ENCODE data around the gene MPRIP. TPM values are rescaled to one million over a fixed set of nuclear protein-coding genes. Genes with fewer than 3 reads are reported as not detected.

The MPRIP gene
- total and polyA plus RNA-seq, 2 experiments from 2014 or later = 91.7 to 202 TPM

DNA sequence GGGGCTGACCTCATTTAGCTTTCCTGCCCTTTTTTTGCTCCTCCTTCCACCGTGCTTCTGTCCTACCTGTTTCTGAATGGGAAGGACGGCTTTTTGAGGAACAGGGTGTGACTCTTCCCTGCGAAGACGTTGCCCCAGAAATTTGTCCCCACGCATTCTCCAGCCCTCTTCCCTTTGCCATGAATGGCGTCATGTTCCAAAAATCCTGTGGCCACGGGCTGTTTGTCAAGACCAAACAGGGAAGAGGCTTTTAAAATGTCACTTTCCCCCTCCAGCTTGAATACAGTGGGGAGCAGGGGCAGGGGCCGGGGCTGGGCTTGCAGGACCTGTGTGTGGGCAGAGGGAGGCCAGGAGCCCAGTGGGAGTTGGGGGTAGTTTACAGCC, 13.9 kb downstream of the MPRIP start:
- Histone ChIP-seq H3K4me3 (no peak overlapping the region), H3K36me3 (replicated peaks; ENCODE audit: insufficient read depth, low read depth) (no peaks in the 10 kb centered on the region), H3K4me2 (no peak overlapping the region), H4K20me1 (ENCODE audit: insufficient read depth, poor library complexity, severe bottlenecking) (peaks cover 96% of the 10 kb centered on the region), H3K9me2 (replicated peaks; ENCODE audit: insufficient read depth) (no peaks in the 10 kb centered on the region), H2AFZ (no peak overlapping the region), H3K4me1 (ENCODE audit: insufficient read depth) (peaks cover 27% of the 10 kb centered on the region), H3K27me3 (no peaks in the 10 kb centered on the region), H3K27ac (no peak overlapping the region), H3K79me2 (peaks cover 100% of the 10 kb centered on the region), H3K9me3 (ENCODE audit: low read depth) (no peaks in the 10 kb centered on the region)
- TF ChIP-seq EZH2phosphoT487 (IDR thresholded peaks at IDR 0.05; ENCODE audit: low read depth, severe bottlenecking, unreplicated experiment) (no peak), EZH2 (IDR thresholded peaks at IDR 0.05; ENCODE audit: borderline replicate concordance) (no peak)
- TF ChIP-seq, protein P1, sequence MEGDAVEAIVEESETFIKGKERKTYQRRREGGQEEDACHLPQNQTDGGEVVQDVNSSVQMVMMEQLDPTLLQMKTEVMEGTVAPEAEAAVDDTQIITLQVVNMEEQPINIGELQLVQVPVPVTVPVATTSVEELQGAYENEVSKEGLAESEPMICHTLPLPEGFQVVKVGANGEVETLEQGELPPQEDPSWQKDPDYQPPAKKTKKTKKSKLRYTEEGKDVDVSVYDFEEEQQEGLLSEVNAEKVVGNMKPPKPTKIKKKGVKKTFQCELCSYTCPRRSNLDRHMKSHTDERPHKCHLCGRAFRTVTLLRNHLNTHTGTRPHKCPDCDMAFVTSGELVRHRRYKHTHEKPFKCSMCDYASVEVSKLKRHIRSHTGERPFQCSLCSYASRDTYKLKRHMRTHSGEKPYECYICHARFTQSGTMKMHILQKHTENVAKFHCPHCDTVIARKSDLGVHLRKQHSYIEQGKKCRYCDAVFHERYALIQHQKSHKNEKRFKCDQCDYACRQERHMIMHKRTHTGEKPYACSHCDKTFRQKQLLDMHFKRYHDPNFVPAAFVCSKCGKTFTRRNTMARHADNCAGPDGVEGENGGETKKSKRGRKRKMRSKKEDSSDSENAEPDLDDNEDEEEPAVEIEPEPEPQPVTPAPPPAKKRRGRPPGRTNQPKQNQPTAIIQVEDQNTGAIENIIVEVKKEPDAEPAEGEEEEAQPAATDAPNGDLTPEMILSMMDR (IDR thresholded peaks at IDR 0.05; ENCODE audit: poor library complexity) = no peak
- no peak for DNase-seq (ENCODE audit: low spot score)
- WGBS (ENCODE audit: low lambda C conversion rate, missing lambda C conversion rate) = 81% methylated on average over 8 of the region's 8 CpGs

DNA sequence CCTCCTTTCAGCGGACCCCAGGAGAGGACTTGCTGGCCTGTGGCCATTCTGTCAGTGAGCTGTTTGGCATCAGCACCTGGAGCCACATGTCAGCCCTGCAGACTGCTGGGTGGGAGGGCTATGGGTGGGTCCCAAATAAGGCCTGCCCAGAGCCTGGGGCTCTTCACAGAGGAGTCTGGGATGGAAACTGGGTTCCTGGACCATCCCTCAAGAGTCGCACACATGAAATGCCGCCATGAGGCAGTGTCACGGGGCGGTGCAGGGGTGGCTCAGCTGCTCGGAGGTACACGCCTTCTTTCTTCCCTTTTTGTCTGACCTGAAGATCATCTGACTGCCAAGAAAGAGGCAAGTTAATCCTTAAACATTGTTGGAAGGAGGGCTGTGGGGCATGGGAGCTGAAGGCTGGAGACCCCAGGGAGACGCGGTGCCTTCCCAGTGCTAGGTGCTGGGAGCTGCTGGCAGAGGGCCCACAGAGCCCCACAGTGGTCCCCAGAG, 14.8 kb downstream of the MPRIP start:
- no peaks in the 10 kb centered on the region for H3K27me3 ChIP-seq
- no peak overlapping the region for H3K4me2 ChIP-seq
- no peak overlapping the region for H3K4me3 ChIP-seq
- no peaks in the 10 kb centered on the region for H3K9me2 ChIP-seq (replicated peaks; ENCODE audit: insufficient read depth)
- WGBS (ENCODE audit: low lambda C conversion rate, missing lambda C conversion rate) = 97% methylated on average over 9 of the region's 9 CpGs
- DNase-seq (ENCODE audit: low spot score) = no peak
- H3K9me3 ChIP-seq (ENCODE audit: low read depth) = no peaks in the 10 kb centered on the region
- H3K36me3 ChIP-seq (replicated peaks; ENCODE audit: insufficient read depth, low read depth) = no peaks in the 10 kb centered on the region
- H3K4me1 ChIP-seq (ENCODE audit: insufficient read depth) = peaks cover 18% of the 10 kb centered on the region
- peaks cover 100% of the 10 kb centered on the region for H3K79me2 ChIP-seq
- H3K27ac ChIP-seq = no peak overlapping the region
- H2AFZ ChIP-seq = no peak overlapping the region
- peaks cover 96% of the 10 kb centered on the region for H4K20me1 ChIP-seq (ENCODE audit: insufficient read depth, poor library complexity, severe bottlenecking)
- TF ChIP-seq EZH2 (IDR thresholded peaks at IDR 0.05; ENCODE audit: borderline replicate concordance) (no peak), EZH2phosphoT487 (IDR thresholded peaks at IDR 0.05; ENCODE audit: low read depth, severe bottlenecking, unreplicated experiment) (no peak)
- TF ChIP-seq, protein P1 (IDR thresholded peaks at IDR 0.05; ENCODE audit: poor library complexity) = no peak

DNA sequence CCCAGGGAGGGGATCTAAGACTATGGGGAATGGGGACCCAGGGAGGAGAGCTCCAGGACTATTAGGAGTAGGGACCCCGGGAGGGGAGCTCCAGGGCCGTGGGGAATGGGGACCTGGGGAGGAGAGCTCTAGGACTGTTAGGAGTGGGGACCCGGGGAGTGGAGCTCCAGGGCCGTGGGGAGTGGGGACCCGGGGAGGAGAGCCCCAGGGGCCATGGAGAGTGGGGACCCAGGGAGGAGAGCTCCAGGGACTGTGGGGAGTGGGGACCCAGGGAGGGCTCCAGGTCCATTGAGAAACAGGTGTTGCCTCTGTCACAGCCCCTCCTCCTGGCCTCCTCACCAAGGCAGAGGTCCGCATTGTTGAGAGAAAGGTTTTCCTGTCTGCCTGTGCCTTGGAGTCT, 16.0 kb downstream of the MPRIP start:
- Histone ChIP-seq H3K4me2 (no peak overlapping the region), H3K36me3 (replicated peaks; ENCODE audit: insufficient read depth, low read depth) (no peaks in the 10 kb centered on the region), H3K9me3 (ENCODE audit: low read depth) (no peaks in the 10 kb centered on the region), H3K4me3 (no peak overlapping the region), H3K27me3 (no peaks in the 10 kb centered on the region), H3K27ac (no peak overlapping the region), H3K4me1 (ENCODE audit: insufficient read depth) (peaks cover 6% of the 10 kb centered on the region), H3K9me2 (replicated peaks; ENCODE audit: insufficient read depth) (no peaks in the 10 kb centered on the region), H4K20me1 (ENCODE audit: insufficient read depth, poor library complexity, severe bottlenecking) (peaks cover 96% of the 10 kb centered on the region), H3K79me2 (peaks cover 100% of the 10 kb centered on the region), H2AFZ (no peak overlapping the region)
- no peak for TF ChIP-seq EZH2 (IDR thresholded peaks at IDR 0.05; ENCODE audit: borderline replicate concordance)
- TF ChIP-seq EZH2phosphoT487 (IDR thresholded peaks at IDR 0.05; ENCODE audit: low read depth, severe bottlenecking, unreplicated experiment) = no peak
- no peak for DNase-seq (ENCODE audit: low spot score)
- 75% methylated on average over 1 of the region's 6 CpGs for WGBS (ENCODE audit: low lambda C conversion rate, missing lambda C conversion rate)

DNA sequence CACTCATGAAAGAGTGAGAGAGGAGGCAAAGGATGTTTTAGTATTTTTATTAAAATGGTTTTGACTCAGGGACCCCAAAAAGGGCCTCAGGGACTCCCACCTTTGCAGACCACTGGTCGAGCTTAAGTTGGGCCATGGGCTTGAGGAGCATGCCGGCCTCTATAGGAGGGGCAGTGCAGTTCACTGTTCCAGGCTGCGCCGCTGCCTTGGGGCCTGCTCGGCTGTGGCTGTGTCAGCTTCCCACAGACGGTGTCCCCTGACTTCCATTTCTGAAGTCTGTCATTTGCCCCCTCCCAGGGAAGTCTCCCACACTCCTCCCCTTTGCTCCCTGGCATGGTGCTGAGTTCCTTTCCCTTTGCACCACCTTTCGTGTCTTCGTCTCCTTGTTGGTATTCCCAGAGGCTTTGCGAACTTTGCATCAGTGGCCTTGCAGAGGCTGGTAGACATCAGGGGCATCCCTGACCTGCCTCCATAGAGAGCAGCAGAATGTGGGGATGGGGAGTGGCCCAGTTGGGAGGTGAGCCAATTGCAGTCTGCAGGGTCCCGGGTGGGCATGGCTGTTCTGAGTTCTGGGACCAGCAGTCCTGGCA, 17.1 kb downstream of the MPRIP start:
- Histone ChIP-seq H4K20me1 (ENCODE audit: insufficient read depth, poor library complexity, severe bottlenecking) (peaks cover 94% of the 10 kb centered on the region), H3K79me2 (peaks cover 100% of the 10 kb centered on the region), H3K27ac (no peak overlapping the region), H2AFZ (no peak overlapping the region), H3K27me3 (no peaks in the 10 kb centered on the region), H3K4me2 (no peak overlapping the region), H3K4me1 (ENCODE audit: insufficient read depth) (no peaks in the 10 kb centered on the region), H3K4me3 (no peak overlapping the region), H3K9me2 (replicated peaks; ENCODE audit: insufficient read depth) (no peaks in the 10 kb centered on the region), H3K9me3 (ENCODE audit: low read depth) (no peaks in the 10 kb centered on the region), H3K36me3 (replicated peaks; ENCODE audit: insufficient read depth, low read depth) (no peaks in the 10 kb centered on the region)
- no peak for DNase-seq (ENCODE audit: low spot score)
- 85% methylated on average over 10 of the region's 10 CpGs for WGBS (ENCODE audit: low lambda C conversion rate, missing lambda C conversion rate)
- no peak for TF ChIP-seq EZH2 (IDR thresholded peaks at IDR 0.05; ENCODE audit: borderline replicate concordance)
- TF ChIP-seq EZH2phosphoT487 (IDR thresholded peaks at IDR 0.05; ENCODE audit: low read depth, severe bottlenecking, unreplicated experiment) = no peak
- TF ChIP-seq, protein P1 (IDR thresholded peaks at IDR 0.05; ENCODE audit: poor library complexity) = no peak
